ENCODE data around the gene C2orf80.
A peak's percentile ranks its signal among the peaks of the same experiment; 100 is the strongest.
"Not testable (repeated sequence)": the region's sequence is repeated elsewhere in the genome, so short reads cannot be mapped to it uniquely, and the experiment has no call there.

The C2orf80 gene

DNA sequence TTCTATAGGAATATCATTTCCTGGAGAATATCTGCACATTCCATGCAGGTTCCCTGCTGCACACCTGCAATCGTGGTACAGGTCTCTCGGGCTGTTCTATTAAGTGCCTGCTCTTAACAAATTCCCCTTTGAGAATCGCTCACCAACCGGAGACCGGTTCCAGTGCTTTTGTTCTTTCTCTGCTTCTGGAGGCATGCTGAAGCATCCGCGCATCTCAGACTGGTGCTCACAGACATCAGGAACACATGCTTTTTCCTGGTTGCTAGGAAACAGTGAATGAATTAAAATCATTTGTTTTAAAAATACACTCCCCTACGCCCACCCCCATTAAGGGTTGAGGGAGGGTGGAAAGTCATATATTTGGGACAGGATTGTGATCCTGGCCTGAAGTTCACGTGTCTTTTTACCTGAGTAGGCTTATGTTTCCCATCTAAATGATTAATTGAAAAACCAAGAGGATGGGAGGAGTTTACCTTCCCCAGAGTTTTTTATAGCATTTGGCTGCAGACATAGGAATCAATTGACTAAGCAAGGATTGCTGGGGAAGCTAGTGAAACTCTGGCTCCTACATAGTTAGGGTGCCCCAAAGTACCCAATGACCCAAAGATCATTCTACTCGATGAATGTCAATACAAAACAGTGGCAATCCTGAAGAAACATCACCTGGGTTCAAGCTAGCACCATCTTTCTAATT, at the start of gene C2orf80:
Gene C2orf80, minus strand, starts transcription at position 221 of the 694 bp plus-strand sequence. CDS start 3,044 bp downstream, outside the sequence.
- Mint-ChIP-seq H3K27ac (no peak within 1 kb of the TSS), H3K4me3 (no peak within 1 kb of the TSS), H3K27me3 (peaks cover 7% of the 10 kb centered on the region), H3K36me3 (no peaks in the 10 kb centered on the region), H3K9me3 (no peaks in the 10 kb centered on the region), H3K4me1 (no peaks in the 10 kb centered on the region)
- no peak for ATAC-seq

GRCh38 chr2:208235860-208236259, 46.0 kb upstream of the C2orf80 start:
- H3K4me1 Mint-ChIP-seq, result no peaks in the 10 kb centered on the region
- H3K4me3 Mint-ChIP-seq, result no peak overlapping the region
- no peaks in the 10 kb centered on the region for H3K27me3 Mint-ChIP-seq
- peaks cover 16% of the 10 kb centered on the region for H3K9me3 Mint-ChIP-seq
- no peak overlapping the region for H3K27ac Mint-ChIP-seq
- ATAC-seq, result no peak
- peaks cover 53% of the 10 kb centered on the region for H3K36me3 Mint-ChIP-seq

DNA sequence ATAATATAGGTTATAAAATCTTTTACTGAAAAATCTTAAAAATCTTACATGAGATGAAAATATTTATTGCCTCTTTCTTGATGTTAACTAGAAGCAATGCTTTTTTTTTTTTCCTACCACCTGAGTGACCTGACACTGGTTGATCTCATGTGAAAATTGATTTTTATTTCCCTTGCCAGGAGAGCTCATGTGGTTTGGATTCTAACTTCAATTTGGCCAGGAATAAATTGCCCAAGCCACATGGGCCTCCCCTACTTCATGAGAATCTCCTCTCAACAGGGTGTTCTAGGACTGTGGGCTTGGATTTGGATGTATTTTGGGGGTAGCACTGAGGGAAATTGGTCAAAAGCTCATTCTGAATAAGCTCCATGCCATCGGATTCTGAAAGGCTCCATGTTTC, 45.0 kb upstream of the C2orf80 start:
- Mint-ChIP-seq H3K4me3 (no peak overlapping the region), H3K9me3 (peaks cover 16% of the 10 kb centered on the region), H3K27me3 (no peaks in the 10 kb centered on the region), H3K36me3 (peaks cover 43% of the 10 kb centered on the region), H3K4me1 (no peaks in the 10 kb centered on the region), H3K27ac (no peak overlapping the region)
- no peak for ATAC-seq

DNA sequence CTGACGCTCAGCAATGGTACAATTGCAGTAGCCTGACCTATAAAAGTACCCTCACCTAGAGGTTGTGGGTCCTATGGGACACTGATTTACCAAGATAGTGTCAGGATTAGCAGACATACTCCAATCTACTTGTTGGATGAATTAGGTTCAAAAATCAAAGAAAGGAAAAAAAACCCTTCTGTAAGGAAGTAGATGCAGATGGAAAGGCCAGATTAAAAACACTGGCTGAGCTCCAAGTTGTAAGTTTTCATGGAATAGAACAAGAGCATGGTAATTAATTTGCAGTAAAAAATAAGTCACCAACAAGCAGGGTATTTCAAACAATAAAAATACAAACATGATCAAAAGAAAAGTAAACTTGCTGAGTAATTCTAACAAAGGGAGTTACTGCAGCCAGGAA, 38.6 kb upstream of the C2orf80 start:
- peaks cover 9% of the 10 kb centered on the region for H3K9me3 Mint-ChIP-seq
- ATAC-seq, result no peak
- H3K27ac Mint-ChIP-seq, result no peak overlapping the region

DNA sequence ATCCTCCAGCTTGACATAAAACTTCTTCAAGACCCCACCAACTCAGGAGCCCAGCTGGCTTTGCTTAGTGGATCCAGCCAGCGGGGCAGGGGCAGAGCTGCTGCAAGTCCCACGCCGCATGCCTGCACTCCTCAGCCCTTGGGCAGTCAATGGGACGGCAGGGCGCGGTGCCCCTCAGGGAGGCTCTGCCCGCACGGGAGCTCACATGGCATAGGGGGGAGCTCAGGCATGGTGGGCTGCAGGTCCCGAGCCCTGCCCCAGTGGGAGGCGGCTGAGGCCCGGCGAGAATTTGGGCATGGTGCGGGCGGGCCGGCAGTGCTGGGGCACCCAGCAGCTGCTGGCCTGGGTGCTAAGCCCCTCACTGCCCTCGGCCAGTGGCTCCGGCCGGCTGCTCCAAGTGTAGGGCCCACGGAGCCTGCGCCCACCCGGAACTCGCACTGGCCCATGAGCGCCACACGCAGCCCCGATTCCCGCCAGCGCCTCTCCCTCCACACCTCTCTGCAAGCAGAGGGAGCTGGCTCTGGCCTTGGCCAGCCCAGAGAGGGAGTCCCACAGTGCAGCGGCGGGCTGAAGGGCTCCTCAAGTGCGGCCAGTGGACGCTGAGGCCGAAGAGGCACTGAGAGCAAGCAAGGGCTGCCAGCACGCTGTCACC, 37.9 kb upstream of the C2orf80 start:
- Mint-ChIP-seq H3K9me3 (peaks cover 9% of the 10 kb centered on the region), H3K4me1 (no peaks in the 10 kb centered on the region), H3K27me3 (no peaks in the 10 kb centered on the region), H3K27ac (no peak overlapping the region), H3K36me3 (no peaks in the 10 kb centered on the region), H3K4me3 (no peak overlapping the region)
- peak; percentile 8 for ATAC-seq

More for the DNA sequence above, 38.6 kb upstream of the C2orf80 start:
- Mint-ChIP-seq H3K27me3 (no peaks in the 10 kb centered on the region), H3K4me3 (no peak overlapping the region), H3K36me3 (no peaks in the 10 kb centered on the region), H3K4me1 (no peaks in the 10 kb centered on the region)

DNA sequence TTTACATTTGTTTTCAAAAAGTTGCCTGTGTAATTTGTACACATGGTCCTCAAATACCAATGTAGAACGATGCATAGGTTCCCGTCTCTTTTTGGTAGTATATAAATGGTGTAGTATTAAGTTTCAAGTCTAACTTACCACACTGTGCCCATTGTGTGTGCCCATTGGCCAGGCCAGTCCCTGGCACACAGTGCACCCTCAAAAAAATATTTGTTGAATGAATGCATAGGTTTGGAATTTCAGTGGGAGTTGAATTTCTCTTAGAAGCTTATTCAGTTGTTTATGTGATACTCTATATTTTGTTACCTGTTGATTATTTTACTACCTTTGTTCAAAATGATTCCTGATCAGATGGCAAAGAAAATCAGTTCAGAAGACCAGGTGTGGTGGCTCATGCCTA, 35.0 kb upstream of the C2orf80 start:
- Mint-ChIP-seq H3K36me3 (no peaks in the 10 kb centered on the region), H3K4me3 (no peak overlapping the region), H3K9me3 (peaks cover 9% of the 10 kb centered on the region), H3K27me3 (no peaks in the 10 kb centered on the region), H3K4me1 (no peaks in the 10 kb centered on the region), H3K27ac (no peak overlapping the region)
- no peak for ATAC-seq

- Mint-ChIP-seq H3K36me3 (no peaks in the 10 kb centered on the region), H3K4me3 (no peak overlapping the region), H3K27me3 (no peaks in the 10 kb centered on the region), H3K27ac (no peak overlapping the region), H3K4me1 (no peaks in the 10 kb centered on the region), H3K9me3 (peaks cover 12% of the 10 kb centered on the region)
- ATAC-seq, result no peak
Observed at GRCh38 chr2:208222351-208222750, 32.5 kb upstream of the C2orf80 start.

DNA sequence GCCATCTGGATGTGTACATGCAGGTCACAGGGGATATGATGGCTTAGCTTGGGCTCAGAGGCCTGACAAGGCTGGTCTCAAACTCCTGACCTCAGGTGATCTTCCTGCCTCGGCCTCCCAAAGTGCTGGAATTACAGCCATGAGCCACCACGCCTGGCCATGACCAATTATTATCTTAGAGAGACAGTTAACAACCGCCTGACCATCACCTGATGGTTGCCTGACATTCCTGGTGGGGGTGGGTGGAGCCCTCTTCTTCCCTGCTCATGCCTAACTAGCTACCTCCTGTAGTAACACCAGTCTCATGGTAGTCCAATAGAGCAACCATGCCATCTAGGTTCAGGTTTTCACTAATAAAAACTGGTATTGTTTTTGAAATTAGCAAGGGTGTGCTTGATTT, 32.0 kb upstream of the C2orf80 start:
- not testable (repeated sequence) for H3K27ac Mint-ChIP-seq, H3K27me3 Mint-ChIP-seq, ATAC-seq, H3K4me3 Mint-ChIP-seq, H3K4me1 Mint-ChIP-seq, H3K36me3 Mint-ChIP-seq
- peaks cover 12% of the 10 kb centered on the region for H3K9me3 Mint-ChIP-seq

DNA sequence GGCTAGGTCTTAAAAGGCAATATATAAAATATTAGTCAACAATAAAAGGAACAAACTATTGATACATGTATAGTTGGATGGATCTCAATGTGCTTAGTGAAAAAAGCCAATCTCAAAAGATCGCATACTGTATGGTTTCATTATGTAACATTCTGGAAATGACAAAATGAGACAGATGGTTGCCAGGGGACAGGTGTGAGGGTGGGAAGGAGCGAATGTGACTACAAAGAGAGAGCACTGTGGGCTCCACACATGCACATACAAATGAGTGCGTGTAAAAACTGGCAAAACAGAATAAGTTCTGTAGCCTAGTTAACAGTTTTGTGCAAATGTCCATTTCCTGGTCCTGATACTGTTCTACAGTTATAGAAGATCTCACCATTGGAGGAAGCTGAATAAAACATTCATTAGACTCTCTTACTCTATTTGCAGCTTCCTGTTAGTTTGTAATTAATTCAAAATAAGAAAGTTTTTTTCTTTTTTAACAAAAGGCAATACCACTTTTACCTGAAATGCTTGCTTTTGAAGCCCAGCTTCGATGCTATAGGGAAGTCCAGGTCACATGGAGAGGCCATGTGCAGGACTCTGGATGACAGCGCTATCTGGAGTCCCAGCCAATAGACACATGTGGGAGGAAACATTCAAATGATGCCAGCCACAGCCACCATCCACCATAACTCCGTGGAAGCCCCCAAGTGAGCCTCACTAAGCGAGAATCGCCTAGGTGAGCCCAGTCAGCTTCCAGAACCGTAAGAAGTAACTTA, 21.0 kb upstream of the C2orf80 start:
- Mint-ChIP-seq H3K27ac (no peak overlapping the region), H3K4me1 (no peaks in the 10 kb centered on the region), H3K9me3 (no peaks in the 10 kb centered on the region), H3K4me3 (no peak overlapping the region), H3K27me3 (no peaks in the 10 kb centered on the region), H3K36me3 (no peaks in the 10 kb centered on the region)
- no peak for ATAC-seq

- Mint-ChIP-seq H3K9me3 (no peaks in the 10 kb centered on the region), H3K4me1 (no peaks in the 10 kb centered on the region), H3K27me3 (no peaks in the 10 kb centered on the region), H3K36me3 (no peaks in the 10 kb centered on the region), H3K27ac (no peak overlapping the region), H3K4me3 (no peak overlapping the region)
- no peak for ATAC-seq
Observed at GRCh38 chr2:208208335-208209085, 18.7 kb upstream of the C2orf80 start.

DNA sequence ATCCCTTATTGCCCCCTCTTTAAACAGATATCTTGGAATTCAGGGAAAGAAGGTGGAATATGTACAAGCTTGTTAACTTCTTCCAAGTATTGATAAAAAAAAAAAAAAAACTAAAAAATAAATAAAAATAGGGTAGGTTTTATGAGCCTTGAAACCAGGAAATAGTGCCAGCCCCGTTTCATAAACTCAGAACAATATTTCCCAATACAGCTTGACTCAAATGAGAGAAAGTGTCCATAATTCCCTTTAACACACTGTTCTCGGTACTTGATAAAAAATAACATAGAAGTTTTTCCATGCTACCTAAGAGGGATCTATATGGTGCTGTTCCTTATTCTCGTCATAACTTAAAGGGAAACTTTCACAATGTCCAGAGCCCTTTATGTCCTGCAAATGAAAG, 17.9 kb upstream of the C2orf80 start:
- Mint-ChIP-seq H3K4me3 (no peak overlapping the region), H3K4me1 (no peaks in the 10 kb centered on the region), H3K36me3 (no peaks in the 10 kb centered on the region), H3K27ac (no peak overlapping the region), H3K9me3 (no peaks in the 10 kb centered on the region), H3K27me3 (no peaks in the 10 kb centered on the region)
- ATAC-seq, result no peak

GRCh38 chr2:208204166-208204565, 14.3 kb upstream of the C2orf80 start:
- Mint-ChIP-seq H3K4me3 (no peak overlapping the region), H3K4me1 (no peaks in the 10 kb centered on the region), H3K9me3 (no peaks in the 10 kb centered on the region), H3K36me3 (no peaks in the 10 kb centered on the region), H3K27me3 (no peaks in the 10 kb centered on the region), H3K27ac (no peak overlapping the region)
- no peak for ATAC-seq

- no peaks in the 10 kb centered on the region for H3K9me3 Mint-ChIP-seq
- no peaks in the 10 kb centered on the region for H3K36me3 Mint-ChIP-seq
- no peaks in the 10 kb centered on the region for H3K27me3 Mint-ChIP-seq
- ATAC-seq, result no peak
- H3K27ac Mint-ChIP-seq, result no peak overlapping the region
- no peaks in the 10 kb centered on the region for H3K4me1 Mint-ChIP-seq
- H3K4me3 Mint-ChIP-seq, result no peak overlapping the region
Observed at GRCh38 chr2:208195531-208195930, 5.7 kb upstream of the C2orf80 start.

DNA sequence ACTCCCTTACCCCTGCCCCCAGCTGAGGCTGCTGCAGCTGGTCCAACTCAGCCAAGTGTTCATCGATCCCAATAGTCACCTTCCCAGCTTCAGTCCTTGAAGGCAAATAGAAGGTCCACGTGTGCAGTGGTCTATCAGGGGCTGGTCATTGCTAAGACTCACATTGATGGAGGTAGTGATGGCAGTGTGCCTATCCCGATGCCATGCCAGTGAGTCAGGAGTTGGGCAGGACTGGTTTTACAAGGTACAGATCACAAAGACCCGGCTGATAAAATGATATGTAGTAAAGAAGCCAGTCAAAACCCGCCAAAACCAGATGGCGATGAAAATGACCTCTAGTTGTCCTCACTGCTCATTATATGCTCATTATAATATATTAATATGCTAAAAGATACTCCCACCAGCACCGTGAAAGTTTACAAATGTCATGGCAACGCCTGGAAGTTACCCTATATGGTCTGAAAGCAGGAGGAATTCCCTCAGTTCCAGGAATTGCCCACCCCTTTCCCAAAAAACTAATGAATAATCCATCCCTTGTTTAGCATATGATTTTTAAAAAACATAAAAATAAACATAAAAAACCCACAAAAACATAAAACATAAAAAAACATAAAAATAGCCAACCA, 2.9 kb upstream of the C2orf80 start:
- no peak for ATAC-seq
- Mint-ChIP-seq H3K27me3 (no peaks in the 10 kb centered on the region), H3K4me3 (no peak overlapping the region), H3K36me3 (no peaks in the 10 kb centered on the region), H3K27ac (no peak overlapping the region), H3K9me3 (no peaks in the 10 kb centered on the region), H3K4me1 (no peaks in the 10 kb centered on the region)
